HG03196 (cell line): Measurements from ENCODE around the gene CCDC106.

Experiments used
- ATAC-seq: cut with Tn5 transposase; IDR thresholded peaks from one replicate; pipeline ENCODE4 v1.9.1; 2021; ENCODE audit not compliant: unreplicated experiment

CCDC106 gene

GRCh38 chr19:55680339-55681130, 32.5 kb downstream of the CCDC106 start:
- no peak for ATAC-seq

- ATAC-seq: no peak
These were observed 33.4 kb downstream of the CCDC106 start for GRCh38 chr19:55681131-55682092.

- no peak for ATAC-seq
These were observed 35.6 kb downstream of the CCDC106 start for GRCh38 chr19:55683449-55684261.

- no peak for ATAC-seq
These were observed 37.1 kb downstream of the CCDC106 start for GRCh38 chr19:55684946-55685681.

GRCh38 chr19:55685776-55686175, 37.8 kb downstream of the CCDC106 start:
- no peak for ATAC-seq

- ATAC-seq: no peak
These were observed 38.5 kb downstream of the CCDC106 start for GRCh38 chr19:55686311-55687050.

GRCh38 chr19:55687281-55688201, 39.5 kb downstream of the CCDC106 start:
- ATAC-seq: no peak

GRCh38 chr19:55688422-55689218, 40.6 kb downstream of the CCDC106 start:
- ATAC-seq: no peak

- no peak for ATAC-seq
These were observed 41.5 kb downstream of the CCDC106 start for GRCh38 chr19:55689411-55690108.

- ATAC-seq: no peak
These were observed 42.2 kb downstream of the CCDC106 start for GRCh38 chr19:55690109-55690768.

- ATAC-seq: no peak
These were observed 42.9 kb downstream of the CCDC106 start for GRCh38 chr19:55690769-55691545.

- ATAC-seq: no peak
These were observed 43.8 kb downstream of the CCDC106 start for GRCh38 chr19:55691561-55692481.

GRCh38 chr19:55692681-55693081, 44.7 kb downstream of the CCDC106 start:
- no peak for ATAC-seq

- no peak for ATAC-seq
These were observed 45.4 kb downstream of the CCDC106 start for GRCh38 chr19:55693336-55693974.
